Stimulated activated CD8-positive, alpha-beta memory T cell treated with anti-CD3 and anti-CD28 coated beads, Interleukin-4, amount 100 ng/mL, for 4 hours (primary cell): ENCODE results near the gene SLC7A5.
"Not testable (repeated sequence)": the region's sequence is repeated elsewhere in the genome, so short reads cannot be mapped to it uniquely, and the experiment has no call there.

Experiments
- DNase-seq, 2 donors: peaks; one replicate each; pipeline ENCODE4 v3.0.0-alpha.2; 2020; ENCODE audit warnings: low read depth in 2 of 2, low spot score in 1 of 2

The SLC7A5 gene

DNA sequence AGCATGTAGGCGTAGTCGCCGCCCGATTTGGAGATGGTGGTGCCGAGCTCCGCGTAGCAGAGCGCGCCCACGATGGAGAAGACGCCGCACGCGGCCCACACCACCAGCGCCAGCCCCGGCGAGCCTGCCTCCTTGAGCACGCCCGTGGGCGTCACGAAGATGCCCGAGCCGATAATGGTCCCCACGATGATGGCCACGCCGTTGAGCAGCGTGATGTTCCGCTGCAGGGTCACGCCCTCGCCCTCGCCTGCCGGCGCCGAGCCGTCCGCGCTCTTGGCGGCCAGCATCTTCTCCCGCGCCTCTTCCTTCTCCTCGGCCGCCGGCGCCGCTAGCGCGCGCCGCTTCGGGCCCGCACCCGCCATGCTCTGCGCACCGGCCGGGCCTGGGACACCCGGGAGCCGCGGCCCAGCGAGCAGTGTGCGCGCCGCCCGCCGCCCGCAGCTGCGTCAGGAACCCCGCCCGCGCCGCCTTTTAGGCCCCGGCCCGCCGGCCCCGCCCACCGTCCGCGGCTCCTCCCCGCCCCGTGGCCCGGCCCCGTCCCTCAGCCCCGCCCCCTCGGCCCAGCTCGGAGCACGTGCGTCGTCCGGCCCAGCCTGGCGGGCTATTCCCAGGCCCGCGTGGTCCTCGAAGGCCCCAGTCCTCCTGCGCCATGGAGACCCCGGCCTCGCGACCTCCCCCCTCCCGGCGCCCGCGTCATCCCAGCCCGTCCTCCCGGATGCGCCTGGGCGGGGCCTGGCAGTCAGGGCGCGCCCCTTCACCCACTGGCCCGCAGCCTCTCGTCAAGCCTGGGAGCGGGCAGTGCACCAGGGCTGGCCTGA is at the start of gene SLC7A5:
Gene SLC7A5 (minus strand): TSS at position 447 of the 818 bp plus-strand sequence. CDS start 85 bp downstream, at position 362.
- DNase-seq: peak; percentile 77 to 82

DNA sequence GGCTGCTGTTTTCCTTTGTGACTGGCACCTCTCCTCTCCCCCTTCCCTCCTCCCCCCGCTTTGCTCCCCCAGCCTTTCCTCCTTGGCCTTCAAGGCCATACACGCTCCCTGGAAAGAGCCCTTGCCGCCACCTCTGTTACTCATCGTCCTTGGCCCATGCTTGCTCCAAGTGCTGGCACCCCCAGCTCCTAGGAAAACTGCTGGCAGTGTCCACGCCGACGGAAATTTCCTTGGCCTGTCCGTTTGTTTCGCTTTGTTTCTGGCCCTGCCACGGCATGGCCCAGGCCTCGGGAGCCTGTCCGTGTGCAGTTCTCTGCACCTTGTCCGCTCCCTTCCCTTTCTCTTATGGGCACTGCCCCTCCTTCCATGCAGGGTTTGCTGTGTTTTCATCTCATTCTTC is 49.0 kb upstream of the SLC7A5 start:
- no peak for DNase-seq

DNA sequence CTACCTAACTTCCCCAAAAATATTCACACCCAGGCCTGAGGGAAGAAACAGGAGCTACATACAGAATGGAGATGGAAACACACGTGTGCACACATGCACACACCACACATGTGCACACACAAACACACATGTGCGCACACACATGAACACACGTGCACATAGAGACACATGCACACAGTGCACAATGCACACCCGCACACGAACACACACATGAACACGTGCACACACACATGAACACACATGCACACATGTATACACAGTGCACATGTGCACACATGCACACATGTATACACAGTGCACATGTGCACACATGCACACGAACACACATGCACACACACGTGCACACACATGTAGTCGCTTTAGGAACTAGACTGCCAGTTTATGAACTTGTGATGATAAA is 48.2 kb upstream of the SLC7A5 start:
- DNase-seq: no peak

DNA sequence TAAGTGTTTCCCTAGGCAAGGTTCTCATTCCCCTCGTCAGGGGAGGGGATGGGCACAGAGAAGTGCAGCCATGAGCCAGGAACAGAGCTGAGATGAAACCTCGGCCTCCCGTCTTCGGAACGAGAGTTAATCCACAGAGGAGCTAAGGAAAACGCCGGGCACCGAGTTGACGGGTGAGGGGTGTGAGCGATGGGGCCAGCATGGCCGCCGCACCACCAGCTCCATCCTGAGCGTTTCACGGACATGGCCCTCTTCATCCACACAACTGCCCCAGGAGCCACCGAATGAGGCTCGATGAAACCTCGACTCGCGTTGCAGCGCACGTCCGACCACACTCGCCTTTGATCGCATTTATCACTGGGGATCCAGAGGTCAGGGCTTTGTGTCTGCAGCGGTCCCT is 45.5 kb upstream of the SLC7A5 start:
- DNase-seq: no peak

DNA sequence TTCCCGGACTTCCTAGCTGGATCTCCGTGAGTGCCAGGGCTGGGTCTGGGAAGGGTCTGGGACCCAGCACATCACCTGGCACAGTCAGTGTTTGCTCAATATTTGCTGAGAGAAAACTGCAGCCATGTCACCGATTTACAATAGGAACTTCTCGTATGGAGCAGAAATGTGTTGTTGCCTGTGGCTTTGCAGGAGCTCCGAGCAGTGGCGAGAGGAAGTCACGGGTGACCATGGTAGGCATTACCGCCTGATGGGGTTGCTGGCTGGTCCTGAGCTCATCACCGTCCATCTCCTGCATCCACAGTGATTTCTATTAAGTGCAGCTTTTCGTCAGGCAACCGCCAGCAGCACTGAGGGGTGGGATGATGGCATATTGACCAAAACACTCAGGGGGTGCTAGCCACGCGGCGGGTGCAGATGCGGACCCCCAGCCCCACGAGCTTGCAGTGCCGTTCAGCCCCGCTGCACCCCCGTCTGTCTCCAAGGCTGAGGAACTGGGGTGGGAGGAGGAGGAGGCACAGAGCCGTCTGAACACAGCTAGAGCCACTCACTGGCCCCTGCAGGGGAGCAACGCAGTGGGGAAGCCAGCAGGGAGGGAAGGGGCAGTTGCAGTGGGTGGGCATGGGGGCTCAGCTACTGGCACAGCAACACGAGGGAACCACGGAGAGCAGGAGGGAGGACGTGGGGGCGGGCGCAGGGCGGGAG is 44.9 kb upstream of the SLC7A5 start:
- not testable (repeated sequence) for DNase-seq

DNA sequence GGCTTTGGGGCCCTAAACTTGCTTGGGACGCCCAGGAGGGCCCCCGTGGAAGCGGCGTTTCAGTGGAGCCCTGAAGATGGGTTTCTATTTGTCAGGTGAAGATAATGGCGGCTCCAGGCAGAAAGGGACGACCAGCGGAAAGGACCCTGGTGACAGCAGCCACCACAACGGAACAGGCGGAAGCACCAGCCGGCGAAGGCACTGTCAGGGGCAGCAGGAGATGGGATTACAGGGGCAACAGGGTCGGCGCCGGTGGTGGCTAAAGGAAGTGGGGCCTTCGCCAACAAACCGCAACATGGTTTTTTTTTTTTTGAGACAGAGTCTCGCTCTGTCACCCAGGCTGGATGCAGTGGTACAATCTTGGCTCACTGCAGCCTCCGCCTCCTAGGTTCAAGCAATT is 43.4 kb upstream of the SLC7A5 start:
- not testable (repeated sequence) for DNase-seq

DNA sequence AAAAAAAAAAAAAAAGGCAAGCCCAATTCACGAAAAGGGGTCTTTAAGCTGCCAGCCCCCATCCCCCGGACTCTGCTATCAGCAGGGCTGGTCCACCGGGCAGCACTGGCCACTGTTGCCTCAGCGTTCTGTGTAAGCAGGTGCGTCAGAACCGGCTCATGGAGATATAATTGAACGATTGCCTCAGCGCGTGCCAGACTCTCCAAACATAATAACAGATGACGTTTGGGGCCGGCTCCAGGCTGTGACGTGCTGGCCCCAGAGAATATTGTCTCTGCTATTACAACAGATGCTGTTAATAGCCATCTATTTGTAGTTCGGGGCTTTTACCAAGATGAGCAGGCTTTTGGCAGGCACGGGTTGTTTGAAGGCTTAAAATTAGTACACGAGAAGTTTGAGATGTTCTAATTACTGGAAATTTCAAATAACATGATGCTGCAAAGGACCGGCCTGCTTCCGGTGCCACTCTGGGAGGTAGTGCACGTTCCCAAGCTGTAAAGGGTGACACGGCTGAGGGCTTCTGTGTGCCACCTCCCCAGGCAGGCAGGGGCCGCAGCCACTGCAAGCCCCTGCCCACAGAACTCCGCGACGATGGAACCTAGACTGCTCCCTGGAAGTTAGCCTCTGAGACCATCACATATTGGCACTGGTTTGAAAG is 41.9 kb upstream of the SLC7A5 start:
- DNase-seq: not testable (repeated sequence)

DNA sequence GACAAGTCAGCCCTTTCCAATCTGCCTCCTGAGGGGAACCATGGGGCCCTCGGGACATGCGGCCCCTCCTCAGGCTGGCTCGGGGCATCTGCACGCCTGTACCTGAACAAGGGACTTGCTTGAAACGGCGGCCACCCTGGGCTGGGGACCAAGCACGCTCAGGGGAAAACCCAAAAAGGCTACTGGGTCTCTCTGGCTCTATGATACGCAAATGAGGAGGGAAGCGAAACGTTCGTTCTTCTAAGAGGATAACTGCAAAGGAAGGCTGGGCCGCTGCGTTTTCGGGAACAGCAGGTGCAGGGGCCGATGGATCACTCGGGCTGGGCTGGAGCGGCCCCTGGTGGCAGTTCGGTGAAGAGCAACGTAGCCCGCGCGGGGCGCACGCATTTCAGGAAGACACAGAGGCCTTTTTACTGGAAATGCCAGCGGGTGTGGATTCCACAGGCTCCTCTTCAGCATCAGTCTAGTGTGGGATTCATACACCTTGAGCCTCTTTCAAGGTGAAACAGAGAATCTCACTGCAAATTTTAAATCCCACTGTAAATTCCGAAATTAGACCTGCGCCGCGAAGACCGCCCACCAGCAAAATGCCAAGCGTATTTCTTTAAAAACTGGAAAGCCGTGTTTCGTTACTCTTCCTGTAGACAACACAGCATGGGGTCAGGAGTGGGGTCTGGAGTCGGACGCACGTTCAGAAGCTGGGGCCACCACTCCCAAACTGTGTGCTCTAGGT is 40.1 kb upstream of the SLC7A5 start:
- DNase-seq: peak; percentile 67 to 79

DNA sequence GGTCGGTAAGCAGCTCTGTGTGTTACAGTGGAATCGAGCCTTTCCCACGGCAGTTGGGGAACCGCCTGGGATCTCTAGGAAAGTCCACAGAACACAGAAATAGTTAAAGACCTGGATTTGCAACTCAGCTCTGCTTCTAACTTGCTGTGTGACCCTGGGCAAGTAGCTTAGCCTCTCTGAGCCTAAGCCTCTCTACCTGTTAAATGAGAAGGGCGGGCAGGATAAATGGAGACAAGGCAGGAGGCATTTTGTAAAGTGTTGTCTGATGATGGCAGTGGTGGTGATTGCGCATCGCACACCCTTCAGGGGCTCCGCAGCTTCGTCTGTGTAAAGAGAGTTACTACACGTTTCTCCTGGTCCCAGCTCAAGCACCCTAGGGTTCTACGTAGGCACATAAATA is 38.8 kb upstream of the SLC7A5 start:
- DNase-seq: not testable (repeated sequence)

DNA sequence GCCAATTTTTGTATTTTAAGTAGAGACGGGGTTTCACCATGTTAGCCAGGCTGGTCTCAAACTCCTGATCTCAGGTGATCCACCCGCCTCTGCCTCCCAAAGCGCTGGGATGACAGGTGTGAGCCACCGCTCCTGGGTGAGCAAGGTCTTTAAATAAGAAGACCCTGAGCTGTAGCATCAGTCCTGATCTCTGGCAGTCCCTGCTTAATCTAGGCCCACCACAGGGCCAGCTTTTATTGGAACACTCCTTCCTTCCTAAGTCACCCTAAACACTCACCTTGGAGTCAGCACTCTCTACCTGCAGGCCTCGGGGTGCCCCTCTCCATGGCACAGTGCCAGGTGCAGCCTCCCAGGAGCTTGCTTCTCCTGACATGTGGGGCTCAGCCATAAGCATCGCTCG is 36.2 kb upstream of the SLC7A5 start:
- DNase-seq: not testable (repeated sequence)

DNA sequence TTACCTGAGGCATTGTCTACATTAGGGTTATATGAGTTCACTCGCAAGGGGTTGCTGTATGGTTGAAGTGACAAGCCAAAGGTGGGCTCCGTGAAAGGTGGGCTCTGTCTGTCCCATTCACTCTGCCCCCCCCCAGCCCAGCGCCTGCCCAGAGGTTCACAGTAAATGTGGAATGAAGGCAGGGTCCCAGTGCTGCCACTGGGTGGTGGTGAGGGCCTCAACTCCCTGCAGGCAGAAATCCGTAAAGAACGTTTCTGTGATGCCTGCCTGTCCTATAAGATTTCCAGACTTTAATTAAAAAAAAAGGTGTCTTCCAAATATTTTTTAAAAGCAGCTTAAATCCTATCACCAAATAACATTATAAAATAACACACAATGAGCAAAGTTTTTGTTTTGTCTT is 35.7 kb upstream of the SLC7A5 start:
- not testable (repeated sequence) for DNase-seq

DNA sequence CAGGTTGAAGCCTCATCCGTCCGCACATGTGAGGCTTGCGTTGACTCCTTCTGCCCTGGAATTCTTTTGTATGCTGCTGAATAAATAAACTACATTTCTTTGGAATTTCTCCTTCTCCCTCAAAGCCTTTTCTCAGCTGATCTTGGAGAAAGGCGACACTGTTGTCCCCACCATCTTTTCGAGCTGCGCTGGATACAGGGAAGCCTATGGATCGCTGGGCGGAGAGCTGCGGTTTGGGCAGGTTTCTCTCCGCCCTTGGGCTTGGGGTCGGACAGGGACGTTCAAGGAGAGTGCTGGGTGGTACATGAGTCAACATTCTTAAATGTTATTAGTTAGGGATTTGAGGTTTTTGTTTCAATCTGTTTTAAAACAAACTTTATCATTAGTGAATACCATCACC is 31.2 kb upstream of the SLC7A5 start:
- not testable (repeated sequence) for DNase-seq

DNA sequence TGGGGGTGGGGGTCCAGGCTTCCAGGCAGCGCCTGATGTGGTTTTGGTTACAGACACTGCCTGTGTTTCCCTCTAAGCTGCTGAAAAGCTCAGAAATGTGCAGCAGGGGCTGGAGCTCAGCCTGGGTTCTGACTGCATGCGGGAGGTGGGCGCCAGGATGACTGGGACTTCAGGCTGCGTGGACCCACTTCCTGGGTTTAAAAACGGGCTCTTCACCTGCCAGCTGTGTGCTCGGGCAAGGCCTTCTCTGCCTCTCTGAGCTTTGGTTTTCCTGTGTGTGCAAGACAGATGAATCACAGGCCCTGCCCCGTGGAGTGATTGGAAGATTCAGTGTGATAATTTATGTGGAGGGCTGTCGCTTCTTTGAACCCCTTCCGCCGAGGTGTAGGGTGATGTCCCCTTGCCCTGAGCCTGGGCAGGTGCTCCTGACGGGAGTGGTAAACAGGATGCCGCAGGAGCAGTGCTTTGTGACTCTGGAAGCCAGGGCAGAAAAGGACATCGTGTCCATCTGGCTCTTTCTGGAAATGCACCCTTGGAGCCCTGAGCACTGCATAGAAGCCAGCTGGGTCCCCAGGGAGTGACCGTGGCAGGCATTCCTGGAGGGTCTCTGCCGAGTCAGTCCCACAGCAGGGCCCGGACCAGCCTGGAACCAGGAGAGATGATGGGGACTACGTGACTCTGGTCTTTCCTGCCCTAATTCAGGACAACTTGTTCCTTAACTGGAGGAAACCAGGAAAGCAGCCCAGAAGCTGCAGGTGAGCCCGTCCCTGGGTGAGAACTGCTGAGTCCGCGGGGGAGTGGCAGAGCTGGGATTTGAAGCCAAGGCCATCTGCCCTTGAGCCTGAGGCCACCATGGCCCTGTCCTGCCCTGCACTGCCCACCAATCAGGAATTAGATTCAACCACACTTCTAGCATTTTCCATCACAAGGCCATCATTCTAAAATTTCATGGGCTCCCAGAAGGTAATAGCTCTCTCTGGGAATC is 28.5 kb upstream of the SLC7A5 start:
- peak; percentile 43 to 56 for DNase-seq

DNA sequence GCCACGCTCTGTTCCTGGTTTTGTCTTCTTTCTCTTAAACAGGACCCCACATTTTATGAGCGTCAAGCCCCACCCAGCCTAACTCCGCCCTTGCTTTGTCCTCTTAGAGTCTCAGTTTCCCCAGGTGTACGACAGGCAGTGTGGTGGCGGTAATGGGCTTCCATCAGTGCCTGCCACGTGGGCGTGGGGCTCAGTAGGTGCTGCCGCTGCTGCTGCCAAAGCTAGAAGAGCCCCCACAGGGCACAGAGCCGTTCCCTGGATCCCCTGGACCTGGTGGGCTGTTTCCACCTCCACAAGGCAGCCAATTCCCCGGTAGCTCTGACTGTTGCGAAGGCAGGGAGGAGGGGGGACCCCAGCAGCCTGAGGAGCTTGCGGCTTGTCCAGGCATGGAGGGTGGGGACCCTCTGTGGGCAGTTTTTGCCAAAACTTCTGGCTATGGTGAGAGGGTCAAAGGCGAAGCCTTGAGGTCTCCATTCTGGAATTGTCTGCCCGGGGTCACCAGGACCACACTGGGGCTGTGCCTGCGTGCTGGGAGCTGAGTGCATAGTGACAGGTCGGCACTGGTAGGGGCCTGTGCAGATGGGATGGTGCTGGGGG is 27.7 kb upstream of the SLC7A5 start:
- not testable (repeated sequence) for DNase-seq

DNA sequence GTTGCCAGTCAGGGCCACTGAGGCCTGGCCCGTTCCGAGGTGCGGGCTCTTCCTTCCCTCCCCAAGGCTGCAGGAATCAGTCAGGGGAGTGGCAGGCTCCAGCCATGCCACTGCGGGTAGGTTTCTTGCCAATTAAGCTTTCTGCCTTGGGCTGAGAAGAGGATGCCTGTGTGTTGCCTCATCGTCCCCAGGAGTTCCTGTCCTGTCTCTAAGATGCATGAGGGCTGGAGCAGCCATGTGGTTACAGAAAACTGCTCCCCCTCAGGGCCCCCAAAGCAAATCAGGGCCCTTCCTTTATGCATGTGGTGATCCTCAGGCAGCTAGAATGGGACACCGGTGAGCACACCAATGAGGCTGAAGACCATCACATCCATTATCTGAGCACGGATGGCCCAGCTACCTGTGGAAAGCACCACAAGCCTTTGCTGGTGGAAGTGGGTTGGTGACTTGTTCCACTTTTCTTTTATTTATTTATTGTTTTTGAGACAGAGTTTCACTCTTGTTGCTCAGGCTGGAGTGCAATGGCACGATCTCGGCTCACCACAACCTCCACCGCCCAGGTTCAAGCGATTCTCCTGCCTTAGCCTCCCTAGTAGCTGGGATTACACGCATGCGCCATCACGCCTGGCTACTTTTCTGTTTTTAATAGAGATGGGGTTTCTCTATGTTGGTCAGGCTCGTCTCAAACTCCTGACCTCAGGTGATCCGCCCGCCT is 27.0 kb upstream of the SLC7A5 start:
- DNase-seq: not testable (repeated sequence)

DNA sequence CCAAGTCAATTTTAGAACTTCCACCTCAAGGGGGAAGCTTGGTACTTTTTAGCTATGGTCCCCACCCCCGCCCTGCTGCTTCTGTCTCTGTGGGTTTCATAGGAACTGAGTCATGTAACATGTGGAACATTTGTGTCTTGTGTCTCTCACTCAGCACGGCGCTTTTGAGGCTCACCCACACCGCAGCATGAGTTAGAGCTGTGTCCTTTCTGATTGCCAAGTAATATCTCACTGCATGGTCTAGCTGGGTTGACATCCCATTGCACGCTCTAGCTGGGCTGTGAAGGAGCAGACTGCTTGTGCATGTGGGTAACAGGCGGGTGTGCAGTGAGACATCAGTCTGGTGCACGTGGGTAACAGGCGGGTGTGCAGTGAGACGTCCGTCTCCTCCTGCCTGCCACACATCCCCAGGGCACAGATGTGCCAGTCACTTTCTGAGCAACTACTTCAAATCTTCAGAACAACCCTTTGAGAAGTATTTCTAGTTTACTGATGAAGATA is 26.4 kb upstream of the SLC7A5 start:
- DNase-seq: peak; percentile 57 to 78

DNA sequence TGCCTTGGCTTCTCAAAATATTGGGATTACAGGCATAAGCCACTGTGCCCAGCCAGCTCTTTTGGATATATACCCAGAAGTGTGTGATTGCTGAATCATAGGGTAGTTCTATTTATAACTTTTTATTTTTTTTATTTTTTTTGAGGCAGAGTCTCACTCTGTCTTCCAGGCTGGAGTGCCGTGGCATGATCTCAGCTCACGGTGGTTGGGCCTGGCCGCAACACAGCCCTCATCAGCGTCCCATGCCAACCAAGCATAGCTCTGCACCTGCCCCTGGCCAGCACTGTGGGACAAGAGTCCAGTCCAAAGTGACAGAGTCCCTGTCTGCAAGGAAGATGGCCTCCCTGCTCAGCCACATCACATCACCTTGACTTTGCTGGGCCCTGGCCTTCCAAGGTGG is 24.7 kb upstream of the SLC7A5 start:
- not testable (repeated sequence) for DNase-seq

DNA sequence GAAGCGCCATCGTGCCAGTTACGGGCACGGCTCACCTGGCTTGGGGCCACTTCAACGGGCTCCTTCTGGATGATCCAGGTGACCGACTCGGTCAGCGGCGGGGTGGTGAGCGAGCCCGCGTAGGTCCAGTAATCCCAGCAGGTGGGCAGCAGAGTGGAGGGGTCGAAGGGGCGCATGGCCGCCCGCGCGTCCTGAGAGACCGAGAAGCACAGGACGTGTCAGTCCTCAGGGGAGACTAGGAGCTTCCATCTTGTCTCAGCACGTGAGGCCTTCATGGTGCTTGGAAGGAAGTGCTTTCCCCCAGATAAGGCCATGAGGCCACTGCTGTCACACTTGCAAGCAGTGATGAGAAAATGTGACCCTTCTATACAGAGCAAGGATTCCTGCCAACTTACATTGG is 22.5 kb upstream of the SLC7A5 start:
- DNase-seq: no peak

DNA sequence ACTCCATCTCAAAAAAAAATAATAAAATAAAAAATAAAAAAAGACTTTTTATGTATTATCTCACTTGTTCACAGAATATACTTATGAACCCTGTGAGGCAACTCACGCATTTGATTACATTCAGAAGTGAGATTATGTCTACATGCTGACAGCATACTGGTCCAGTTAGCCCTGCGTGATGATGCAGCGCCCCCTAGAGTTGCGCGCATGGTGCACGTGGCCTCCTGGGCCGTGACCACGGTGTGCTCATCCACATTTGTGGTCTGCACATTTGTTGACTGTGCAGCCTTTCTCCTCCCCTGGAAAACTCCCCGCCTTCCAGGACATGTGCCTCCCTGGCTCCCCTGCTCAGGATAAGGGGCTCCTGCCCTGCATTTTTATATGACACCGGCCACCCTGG is 20.5 kb upstream of the SLC7A5 start:
- DNase-seq: not testable (repeated sequence)
